Islet precursor cell (in vitro differentiated cells): Measurements from ENCODE around the gene POLR1A.

Source experiments
- DNase-seq: peaks from one replicate; pipeline ENCODE4 v3.0.0-alpha.2; 2018

The POLR1A gene

DNA sequence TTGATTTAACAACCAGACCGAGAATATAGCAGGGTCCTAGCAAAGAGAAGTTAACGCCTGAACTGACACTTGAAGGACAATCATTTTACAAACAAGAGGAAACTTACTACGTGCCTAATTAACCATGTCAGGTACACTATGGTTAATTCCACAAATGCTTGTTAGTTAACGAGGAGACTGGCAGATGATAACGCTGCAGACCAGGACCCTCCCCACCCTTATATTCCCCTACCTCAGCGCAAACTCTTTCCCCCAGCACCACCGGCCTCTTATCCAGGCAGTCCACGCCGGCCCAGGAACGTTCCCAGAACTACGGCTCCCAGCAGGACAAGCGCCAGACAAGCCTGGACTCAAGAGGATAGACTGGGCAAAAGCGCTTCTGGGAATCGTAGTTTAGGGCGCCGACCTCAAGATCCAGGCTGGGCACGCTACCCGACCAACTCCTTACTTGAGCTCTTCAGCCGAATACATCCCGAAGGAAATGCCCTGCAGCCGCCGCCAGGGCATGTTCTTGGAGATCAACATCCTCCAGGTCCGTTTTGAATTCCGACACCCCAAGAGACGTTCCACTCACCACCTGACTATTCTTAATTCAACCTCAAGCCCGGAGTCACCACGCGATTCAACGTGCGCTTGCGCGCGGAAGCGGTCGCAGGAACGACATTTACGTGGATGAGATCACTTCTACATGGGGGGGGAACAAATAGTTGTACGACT, at the start of gene POLR1A:
Gene POLR1A (minus strand): TSS at position 635 of the 717 bp plus-strand sequence. CDS start 110 bp downstream, at position 525.
- peak; percentile 96 for DNase-seq

DNA sequence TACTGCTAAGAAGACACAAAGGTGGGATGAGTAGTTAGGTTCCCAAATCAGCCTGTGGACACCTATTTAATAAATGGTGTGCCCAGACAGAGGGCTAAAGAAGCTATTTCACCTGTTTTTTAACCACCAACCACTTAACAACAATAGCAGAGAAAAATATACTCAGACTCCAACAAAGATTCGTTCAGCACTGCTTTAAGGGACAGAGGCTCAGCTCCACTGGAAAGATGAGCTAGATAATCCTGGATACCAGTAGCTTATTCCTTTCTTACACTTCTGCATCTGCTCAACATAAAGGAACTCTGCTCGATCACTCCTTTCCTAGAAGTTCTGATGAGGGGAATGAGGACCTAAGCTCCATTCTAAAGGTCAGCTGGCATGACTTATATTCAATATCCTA, 44.8 kb upstream of the POLR1A start:
- DNase-seq: no peak

DNA sequence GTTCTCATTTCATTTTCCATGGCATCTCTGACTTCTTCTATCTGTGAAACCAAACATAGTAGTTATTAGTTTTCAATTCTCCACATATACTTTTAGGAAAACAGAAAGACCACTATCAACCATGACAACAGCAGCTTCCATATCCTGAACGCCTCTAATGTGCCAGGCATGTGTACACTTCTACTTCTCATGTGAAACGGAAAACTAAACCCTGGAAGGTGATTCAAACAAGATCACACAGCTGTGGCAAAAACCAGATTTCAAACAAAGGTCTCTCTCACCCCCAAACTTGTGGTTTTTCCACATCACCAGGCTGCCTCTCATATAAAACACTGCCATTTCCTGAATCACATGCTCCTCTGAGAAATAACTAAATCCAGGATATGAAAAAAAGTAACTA, 42.1 kb upstream of the POLR1A start:
- DNase-seq: no peak

DNA sequence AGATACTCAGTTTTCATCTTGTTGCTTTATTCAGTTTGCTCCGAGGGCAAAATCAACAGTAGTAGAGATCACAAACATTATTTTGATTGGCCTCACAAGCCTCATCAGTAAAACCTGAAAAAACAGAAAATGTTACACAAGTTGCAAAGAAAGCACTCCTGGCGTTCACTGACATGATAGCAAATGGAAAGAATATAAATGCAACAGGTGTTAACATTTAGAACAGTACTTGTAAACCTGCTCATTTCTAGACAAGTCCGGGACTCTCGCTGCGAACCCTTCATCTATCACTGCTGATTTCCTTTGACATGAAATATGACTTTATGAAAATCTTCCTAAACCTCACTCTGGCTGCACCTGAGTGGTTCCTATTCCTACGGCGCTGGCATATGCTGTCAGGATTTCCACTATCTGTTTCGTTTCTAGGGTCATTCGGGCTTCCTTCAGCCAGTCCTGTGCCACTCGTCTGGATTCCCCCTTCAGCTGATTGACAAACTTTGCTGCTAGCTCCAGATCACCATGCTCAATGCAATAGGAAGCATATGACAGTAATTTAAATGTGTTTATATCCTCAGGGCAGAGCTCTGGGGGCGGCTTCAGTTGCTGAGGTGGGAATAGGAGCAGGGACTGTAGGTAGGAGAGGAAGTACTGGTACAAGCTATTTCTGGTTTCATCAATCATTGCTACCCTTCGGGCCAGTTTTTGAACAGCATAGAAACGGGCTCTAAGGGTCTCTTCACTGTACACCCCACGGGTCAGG, 38.4 kb upstream of the POLR1A start:
- no peak for DNase-seq

DNA sequence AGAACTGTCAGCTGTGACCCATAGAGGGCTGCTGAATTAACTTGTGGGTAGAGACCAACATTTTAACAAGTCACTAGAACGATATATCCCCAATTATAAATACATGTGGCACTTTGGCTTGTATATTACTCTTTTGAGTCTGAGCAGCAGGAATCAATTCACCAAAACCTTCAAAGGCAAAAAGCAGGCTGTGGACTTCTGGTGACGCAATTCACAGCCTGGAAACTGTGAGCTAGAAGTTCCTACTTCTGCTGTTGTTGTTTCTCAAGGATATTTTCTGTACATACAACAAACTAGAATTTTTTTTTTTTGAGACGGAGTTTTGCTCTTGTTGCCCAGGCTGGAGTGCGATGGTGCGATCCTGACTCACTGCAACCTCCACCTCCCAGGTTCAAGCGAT, 37.6 kb upstream of the POLR1A start:
- no peak for DNase-seq

DNA sequence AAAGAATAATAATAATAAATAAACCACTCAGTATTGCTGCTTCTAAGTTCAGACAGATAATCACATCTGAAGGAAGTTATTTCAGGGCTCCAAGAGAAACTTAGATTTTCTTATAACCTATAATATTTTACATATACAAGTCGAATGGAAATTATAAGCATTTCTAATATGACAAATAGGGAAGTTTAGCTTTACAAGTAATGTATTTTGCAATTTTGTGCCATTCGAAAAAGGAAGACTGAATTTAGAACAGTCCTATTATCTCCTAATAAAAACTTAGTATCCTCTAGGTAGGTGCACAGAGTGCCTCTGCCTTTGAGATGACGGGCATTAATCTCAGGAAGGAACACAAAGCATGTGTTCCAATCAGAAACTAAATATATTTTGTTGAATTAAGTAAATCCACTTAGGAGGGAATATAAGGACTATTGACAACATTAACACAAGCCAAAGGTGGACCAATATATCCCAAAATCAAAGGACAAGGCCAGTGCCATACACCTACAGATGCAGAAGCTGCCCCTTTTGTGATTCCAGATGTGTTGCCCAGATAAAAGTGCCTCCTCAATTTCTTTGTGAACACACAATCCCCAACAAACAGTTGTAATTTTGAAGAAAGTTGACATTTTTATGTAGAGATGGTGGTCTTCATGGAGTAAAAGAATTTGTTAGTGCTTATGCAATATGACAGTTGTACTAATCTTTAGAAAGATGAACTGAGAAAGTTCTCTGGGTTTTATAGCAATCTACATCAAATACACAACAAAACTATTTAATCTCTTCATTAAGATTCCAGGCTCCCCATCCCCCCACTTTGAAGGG, 37.0 kb upstream of the POLR1A start:
- no peak for DNase-seq

DNA sequence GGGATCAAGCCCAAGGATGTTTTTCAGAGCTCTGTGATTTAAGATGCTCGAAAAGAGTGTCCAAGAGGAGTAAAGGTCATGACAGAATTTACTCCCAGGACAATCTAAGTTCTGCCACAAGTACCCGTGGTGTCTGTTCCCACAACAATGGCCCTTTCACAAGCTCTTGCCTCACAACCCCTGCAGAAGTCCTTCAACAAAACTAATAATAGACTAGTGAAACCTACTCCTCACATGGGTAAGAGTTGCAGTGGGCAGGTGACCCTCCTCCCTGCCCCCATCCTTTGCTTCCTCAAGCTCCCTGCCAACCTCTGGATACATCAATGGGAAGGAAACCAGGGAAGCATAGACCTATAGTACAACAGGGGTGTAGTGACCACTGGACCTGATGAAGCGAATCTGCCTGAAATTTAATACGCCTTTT, 35.3 kb upstream of the POLR1A start:
- DNase-seq: no peak

DNA sequence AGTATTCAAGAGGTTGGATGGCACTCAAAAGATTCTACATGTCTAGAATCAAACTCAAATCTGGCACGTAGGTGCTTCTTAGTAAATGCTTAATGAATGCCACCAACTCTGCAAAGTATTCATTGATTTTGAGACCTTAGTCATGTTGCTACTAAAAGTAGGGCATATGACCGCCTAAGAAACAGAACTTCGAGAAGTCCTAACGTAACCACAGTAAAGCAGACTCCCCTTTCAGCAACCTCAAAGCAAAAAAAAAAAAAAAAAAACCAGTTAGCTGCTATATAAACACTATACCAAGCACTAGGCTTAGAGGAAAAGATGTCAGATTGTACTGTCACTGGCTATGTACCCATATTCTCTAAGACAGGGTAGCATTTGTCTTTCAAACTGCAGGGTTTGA, 34.3 kb upstream of the POLR1A start:
- no peak for DNase-seq

DNA sequence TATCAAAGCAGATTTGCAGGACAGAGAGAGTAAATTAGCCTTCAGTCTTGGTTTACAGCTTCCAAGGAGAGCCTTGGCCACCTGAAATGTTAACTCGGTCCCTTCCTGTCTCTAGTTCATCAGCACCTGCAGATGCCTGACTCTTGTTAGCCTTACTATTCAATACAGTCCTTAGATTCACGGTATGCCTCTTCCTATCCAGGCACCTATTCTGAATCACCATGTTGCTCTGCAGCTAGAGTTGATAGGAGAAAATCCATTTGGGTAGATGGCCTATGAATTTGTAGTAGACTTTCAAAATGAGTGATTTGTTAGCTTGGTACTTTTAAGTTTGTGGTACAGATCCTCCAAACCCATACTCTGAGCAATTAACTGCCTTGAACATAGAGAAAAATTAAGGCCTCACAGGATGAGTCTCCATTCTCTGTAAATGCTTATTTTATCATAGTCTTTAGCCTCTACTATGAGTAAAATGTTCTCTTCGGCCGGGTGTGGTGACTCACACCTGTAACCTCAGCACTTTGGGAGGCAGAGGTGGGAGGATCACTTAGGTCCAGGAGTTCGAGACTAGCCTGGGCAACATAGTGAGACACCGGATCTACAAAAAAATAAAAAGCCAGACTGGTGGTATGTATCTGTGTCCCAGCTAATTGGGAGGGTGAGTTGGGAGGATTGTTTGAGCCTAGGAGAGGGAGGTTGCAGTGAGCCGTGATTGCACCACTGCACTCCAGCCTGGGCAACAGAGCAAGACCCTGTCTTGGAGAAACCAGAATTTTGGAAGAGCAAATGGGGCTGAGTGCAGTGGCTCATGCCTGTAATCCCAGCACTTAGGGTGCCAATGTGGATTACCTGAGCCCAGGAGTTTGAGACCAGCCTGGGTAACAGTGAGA, 33.3 kb upstream of the POLR1A start:
- DNase-seq: no peak

DNA sequence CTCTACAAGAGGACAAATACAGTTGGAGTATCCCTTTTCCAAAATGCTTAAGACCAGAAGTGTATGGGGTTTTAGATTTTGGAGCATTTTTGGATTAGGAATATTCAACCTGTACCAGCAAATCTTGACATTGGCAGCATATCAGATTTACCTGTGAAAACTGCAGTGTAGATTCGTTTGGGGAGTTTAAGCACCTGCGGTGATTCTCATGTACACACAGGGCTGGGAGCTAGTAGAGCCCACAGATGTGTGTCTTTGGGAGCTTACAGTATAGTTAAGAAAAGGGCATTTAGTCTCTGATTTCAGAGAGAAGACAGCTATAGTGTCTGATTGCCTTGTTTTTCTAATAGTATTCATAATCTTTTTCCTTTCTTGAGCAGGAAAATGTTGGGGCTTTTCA, 30.5 kb upstream of the POLR1A start:
- no peak for DNase-seq

DNA sequence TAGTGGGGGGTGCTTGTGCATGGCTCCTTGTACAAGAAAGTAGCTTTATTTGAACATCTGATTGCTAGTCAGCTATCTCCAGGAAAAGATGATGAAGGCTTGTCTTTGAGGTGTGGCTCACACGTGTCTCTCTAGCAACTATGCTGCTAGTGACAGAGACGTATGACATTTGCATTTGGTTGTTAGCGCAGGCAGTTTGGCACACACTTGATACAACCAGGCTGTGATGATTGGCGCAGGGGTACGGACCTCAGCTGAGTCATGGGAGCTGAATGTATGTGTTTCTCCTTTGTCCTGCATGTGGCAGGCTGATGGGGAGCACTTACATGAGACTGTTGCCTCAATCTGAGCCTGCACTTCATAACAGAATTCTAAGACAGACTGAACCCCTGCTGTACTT, 30.0 kb upstream of the POLR1A start:
- DNase-seq: no peak

DNA sequence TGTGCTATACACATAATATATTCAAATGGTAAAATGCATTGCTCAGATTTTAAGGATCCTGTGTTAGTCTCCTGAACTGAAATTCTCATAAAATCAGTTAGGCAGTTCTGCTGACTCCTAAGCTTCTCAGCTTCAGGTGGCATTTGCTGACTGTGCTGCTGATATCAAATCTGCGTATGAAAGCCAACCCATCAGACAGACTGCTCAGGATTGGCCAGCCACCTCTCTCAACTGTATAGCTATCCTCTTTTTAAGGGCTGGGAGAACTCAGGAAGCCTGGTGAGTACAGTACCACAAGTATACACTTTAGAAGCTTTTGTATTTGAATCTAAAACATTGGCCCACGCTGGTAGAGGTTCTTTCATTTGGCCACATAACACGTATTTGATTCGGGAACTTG, 29.0 kb upstream of the POLR1A start:
- DNase-seq: no peak

DNA sequence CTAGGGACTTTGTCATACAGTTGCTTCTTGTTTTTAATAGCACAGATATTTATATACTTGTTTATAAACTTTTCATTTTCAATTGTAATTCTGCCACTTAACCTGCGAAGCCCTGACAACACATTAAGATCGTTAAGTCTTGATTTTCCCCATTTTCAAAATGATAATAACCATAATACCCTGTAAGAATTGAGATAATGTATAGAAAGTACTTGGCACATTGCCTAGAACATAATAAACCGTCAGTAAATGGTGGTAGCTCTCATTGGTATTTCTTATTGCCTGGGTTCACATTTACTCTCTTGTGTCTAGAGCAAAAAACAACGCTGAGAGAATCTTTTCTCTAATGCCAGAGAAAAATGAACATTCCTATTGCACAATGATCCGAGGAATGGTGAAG, 19.0 kb upstream of the POLR1A start:
- no peak for DNase-seq

DNA sequence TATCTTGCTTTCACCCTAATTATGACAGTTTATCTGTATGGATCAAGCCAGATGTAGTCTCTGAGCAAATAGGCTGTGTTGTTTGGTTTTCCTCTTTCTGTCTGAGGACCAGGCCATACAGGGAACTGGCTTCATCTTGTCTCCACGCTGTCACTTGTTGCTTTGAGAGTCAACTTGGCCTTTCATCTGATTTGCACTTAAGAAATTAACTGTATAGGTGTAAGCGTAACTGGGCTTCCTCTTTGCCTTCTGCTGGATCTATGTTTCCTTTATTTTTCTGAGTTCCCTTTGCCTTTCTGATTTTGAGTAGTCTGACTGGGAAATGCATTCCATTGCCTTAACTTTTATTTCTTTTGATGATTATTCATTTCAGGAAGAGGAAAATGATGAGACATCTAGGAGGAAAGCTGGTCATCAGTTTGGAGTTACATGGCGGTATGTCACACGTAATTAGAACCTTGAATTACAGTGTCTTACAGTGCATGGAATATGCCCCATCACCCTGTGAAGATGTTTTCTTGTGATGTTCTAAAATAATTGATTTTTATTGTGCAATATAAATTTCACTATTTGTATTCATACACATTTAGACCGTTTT, 17.7 kb upstream of the POLR1A start:
- DNase-seq: no peak

DNA sequence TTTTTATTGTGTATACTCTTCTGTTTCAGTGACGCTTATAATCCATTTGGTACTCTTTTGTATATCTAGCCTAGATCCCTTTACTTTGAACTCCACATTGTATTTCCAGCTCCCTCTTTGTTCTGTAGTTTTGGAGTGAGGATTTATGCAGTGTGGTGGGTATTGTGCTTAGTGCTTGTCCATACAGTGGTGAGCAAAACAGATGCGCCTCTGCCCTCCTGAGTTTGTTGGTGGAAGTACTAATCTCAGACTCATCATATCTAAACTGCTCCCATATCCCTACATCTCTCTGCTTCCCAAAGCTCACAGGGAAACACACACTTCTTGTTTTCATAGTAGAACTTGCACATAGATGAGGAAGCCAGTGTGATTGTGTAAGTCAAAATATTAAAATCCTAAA, 12.4 kb upstream of the POLR1A start:
- DNase-seq: no peak

DNA sequence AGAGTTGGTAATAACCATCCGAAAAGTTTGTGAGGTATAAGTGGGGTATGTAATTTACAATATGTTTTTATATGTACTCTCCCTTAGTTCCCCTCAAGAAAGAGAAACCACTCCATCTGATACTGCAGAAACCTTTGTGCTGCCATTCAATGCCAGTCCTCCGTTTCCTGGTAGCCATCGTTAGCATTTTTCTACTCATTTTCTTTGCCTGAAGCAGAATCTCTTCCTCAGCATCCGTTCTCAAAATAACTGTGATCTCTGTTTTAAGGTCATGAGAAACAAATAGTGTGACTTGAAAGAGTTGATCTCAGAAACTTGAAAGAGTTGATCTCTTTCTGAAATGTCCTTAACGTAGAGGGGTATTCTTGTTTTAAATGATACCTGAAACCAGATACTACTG, 1.3 kb upstream of the POLR1A start:
- no peak for DNase-seq

DNA sequence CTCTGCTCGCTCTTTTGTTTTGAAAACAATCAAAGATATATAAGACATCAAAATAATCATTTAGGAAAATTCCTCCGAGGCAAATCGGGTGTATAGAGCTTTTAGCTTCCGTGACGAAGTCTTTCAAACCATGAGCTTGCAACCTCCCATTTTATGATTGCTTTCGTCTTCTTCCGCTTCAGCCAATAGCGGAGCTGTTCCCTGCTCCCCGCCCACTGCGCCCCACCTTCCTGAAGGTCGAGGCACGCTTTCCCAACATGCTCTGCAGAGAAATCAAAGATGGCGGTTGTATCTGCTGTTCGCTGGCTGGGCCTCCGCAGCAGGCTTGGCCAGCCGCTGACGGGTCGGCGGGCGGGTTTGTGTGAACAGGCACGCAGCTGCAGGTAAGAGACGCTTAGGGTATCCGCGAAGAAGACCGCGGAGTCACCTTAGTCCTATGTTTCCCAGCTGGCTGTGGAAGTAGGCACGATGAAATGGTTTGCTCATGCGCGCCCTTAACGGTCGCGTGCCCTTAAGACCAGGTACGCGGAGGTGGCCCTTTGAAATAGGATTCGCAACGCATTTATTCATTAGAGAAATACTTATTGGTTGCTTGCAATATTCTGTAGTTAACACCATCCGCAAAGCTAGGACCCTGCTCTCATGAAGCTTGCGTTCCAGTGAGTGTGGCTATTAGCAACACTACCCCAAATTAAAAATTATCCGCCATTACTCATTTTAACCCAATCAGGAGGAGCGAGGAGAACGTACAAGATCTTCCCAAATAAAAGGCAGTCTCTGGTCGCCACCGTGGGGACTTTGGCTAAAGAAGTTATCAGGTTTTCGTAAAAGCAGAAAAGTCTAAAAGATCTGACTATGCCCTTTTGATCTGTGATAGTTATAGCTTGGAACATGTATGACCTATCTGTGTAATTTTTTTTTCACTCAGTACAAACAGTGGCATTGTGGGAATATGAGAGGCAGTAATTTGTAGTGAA, 571 bp upstream of the POLR1A start, which contains the start of gene PTCD3:
Gene PTCD3 (plus strand): TSS at position 267 of the 977 bp plus-strand sequence. CDS start 13 bp downstream, at position 280.
- peak; percentile 97 for DNase-seq

DNA sequence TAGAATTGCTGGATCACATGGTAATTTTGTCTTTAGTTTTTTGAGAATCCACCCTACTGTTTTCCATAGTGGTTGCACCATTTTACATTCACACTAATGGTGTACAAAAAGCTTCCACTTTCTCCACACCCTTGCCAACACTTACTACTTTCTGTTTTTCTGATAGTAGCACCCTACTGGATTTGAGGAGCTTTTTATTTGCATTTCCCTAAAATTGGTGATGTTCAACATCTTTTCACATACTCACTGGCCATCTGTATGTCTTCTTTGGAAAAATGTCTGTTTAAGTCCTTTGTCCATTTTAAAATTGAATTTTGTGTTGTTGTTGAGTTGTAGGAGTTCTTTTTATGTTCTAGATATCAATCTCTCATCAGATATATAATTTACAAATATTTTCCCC, 3.5 kb downstream of the POLR1A start:
- no peak for DNase-seq

DNA sequence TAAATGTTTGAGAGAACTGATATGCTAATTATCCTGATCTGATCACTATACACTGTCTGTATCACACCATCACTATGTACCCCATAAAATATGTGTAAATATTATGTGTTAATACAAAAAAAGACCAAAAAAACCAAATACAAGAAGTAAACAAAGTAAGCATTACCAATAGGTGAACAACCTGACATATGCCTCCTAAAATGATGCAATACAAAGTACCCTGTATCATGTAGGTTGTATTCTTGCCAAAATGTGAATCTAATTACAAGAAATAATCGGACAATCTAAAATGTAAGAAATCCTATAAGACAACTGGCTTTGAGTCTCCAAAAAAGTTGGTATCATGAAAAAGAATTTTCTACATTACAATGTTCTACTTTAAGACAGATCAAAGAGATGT, 7.8 kb downstream of the POLR1A start:
- no peak for DNase-seq

DNA sequence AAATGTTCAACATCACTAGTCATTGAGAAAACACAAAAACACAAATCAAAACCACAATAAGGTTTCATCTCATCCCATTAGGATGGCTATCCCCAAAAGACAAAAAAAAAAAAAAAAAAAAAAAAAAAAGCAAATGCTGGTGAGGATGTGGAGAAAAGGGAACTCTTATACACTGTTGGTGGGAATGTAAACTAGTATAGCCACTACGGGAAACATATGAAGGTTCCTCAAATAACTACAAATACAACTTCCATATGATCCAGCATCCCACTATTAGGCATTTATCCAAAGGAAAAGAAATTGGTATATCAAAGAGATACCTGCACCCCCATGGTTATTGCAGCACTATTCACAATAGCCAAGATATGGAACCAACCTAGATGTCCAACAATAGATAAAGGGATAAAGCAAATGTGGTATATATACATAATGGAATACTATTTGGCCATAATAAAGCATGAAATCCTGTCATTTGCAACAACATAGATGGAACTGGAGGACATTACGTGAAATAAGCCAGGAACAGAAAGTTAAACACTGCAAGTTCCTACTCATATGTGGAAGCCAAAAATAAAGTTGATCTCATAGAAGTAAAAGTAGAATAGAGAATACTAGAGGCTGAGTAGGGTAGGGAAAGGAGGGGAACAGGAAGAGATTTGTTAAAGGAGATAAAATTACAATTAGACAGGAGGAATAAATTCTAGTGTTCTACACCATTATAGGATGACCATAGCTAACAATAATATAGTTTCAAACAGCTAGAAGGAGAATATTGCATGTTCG, 8.4 kb downstream of the POLR1A start:
- DNase-seq: no peak
